OCI-LY3 (cell line): Measurements from ENCODE around the gene SSR4.

Source experiments
- CTCF ChIP-seq: fragments of 200-600, 300-600 bp; sonication (generic); IDR thresholded peaks from 2 replicates; pipeline ENCODE4 v1.5.1; 2014; ENCODE audit warnings: antibody characterized with exemption, low read length, low read depth
- EZH2phosphoT487 ChIP-seq: fragments of 200-600 bp; shearing (Covaris generic); IDR thresholded peaks from 2 replicates; pipeline ENCODE4 v1.6.1; 2018; ENCODE audit warnings: antibody characterized with exemption, mixed run types, low read depth

GRCh38 chrX:153776120-153776599, 18.3 kb upstream of the SSR4 start:
- TF ChIP-seq CTCF: no peak
- no peak for TF ChIP-seq EZH2phosphoT487
